ENCODE measurements around the gene AFG3L2. TPM values are rescaled to one million over a fixed set of nuclear protein-coding genes. Genes with fewer than 3 reads are reported as not detected.
"Not testable (repeated sequence)": the region's sequence is repeated elsewhere in the genome, so short reads cannot be mapped to it uniquely, and the experiment has no call there.

The AFG3L2 gene
- 10 to 100 TPM; 39.6 to 50.9 TPM for total RNA-seq

GRCh38 chr18:12376754-12377555 lies at the start of gene AFG3L2:
Gene AFG3L2, minus strand, starts transcription at chr18:12377227. Its CDS starts 145 bp downstream, at chr18:12377082.
- H3K4me1 Mint-ChIP-seq: peaks cover 48% of the 10 kb centered on the region

GRCh38 chr18:12424252-12424651 lies 47.2 kb upstream of the AFG3L2 start:
- H3K4me3 Mint-ChIP-seq: no peak overlapping the region

More at GRCh38 chr18:12376754-12377555, at the start of gene AFG3L2:
- Mint-ChIP-seq H3K27ac (peak within 1 kb of the TSS; percentile 95), H3K27me3 (peaks cover 7% of the 10 kb centered on the region), H3K9me3 (ENCODE audit: low read depth) (no peaks in the 10 kb centered on the region), H3K36me3 (peaks cover 13% of the 10 kb centered on the region), H3K4me3 (peak within 1 kb of the TSS; percentile 90)
- CTCF ChIA-PET: interaction anchor here (1.1 to 2.6 kb wide), 7 partner anchors 14 to 284 kb away, joined by 3 to 11 read pairs (median 6); partner anchors contain the start of gene PRELID3A
- peak; percentile 86 for ATAC-seq
- peak; percentile 100 for DNase-seq

GRCh38 chr18:12423820-12424219 lies 46.8 kb upstream of the AFG3L2 start:
- Mint-ChIP-seq H3K4me3 (no peak overlapping the region), H3K9me3 (ENCODE audit: low read depth) (no peaks in the 10 kb centered on the region), H3K27ac (no peak overlapping the region), H3K27me3 (no peaks in the 10 kb centered on the region), H3K4me1 (peaks cover 16% of the 10 kb centered on the region), H3K36me3 (no peaks in the 10 kb centered on the region)
- CTCF ChIA-PET: interaction anchor here (1.0 to 1.5 kb wide), 4 partner anchors 11 to 235 kb away, joined by 3 to 4 read pairs (median 4); no protein-coding TSS in a partner anchor
- DNase-seq (no peak), ATAC-seq (no peak)

More at GRCh38 chr18:12424252-12424651, 47.2 kb upstream of the AFG3L2 start:
- Mint-ChIP-seq H3K36me3 (no peaks in the 10 kb centered on the region), H3K27me3 (no peaks in the 10 kb centered on the region), H3K4me1 (peaks cover 16% of the 10 kb centered on the region), H3K27ac (no peak overlapping the region), H3K9me3 (ENCODE audit: low read depth) (no peaks in the 10 kb centered on the region)
- DNase-seq (no peak), ATAC-seq (no peak)
- CTCF ChIA-PET: interaction anchor here (1.0 to 1.5 kb wide), 4 partner anchors 11 to 235 kb away, joined by 3 to 4 read pairs (median 4); no protein-coding TSS in a partner anchor

- Mint-ChIP-seq H3K36me3 (no peaks in the 10 kb centered on the region), H3K27ac (no peak overlapping the region), H3K4me1 (peaks cover 19% of the 10 kb centered on the region), H3K27me3 (no peaks in the 10 kb centered on the region), H3K9me3 (ENCODE audit: low read depth) (no peaks in the 10 kb centered on the region), H3K4me3 (no peak overlapping the region)
- no peak for DNase-seq
- CTCF ChIA-PET: interaction anchor here (1.0 kb wide), 2 partner anchors 32 to 236 kb away, joined by 3 to 4 read pairs; no protein-coding TSS in a partner anchor
- no peak for ATAC-seq
These were observed 46.4 kb upstream of the AFG3L2 start for GRCh38 chr18:12423393-12423792.

GRCh38 chr18:12422936-12423335 lies 45.9 kb upstream of the AFG3L2 start:
- H3K36me3 Mint-ChIP-seq: no peaks in the 10 kb centered on the region
- H3K4me1 Mint-ChIP-seq: peaks cover 21% of the 10 kb centered on the region
- no peaks in the 10 kb centered on the region for H3K27me3 Mint-ChIP-seq
- ATAC-seq (no peak), DNase-seq (no peak)
- H3K4me3 Mint-ChIP-seq: no peak overlapping the region
- no peaks in the 10 kb centered on the region for H3K9me3 Mint-ChIP-seq (ENCODE audit: low read depth)
- no peak overlapping the region for H3K27ac Mint-ChIP-seq
- CTCF ChIA-PET: no interaction called here

GRCh38 chr18:12421732-12422131 lies 44.7 kb upstream of the AFG3L2 start:
- no peak for ATAC-seq

GRCh38 chr18:12420821-12421421 lies 43.9 kb upstream of the AFG3L2 start:
- ATAC-seq (no peak), DNase-seq (no peak)
- H3K27me3 Mint-ChIP-seq: no peaks in the 10 kb centered on the region
- CTCF ChIA-PET: no interaction called here
- peak overlapping the region; percentile 55 for H3K4me3 Mint-ChIP-seq
- H3K36me3 Mint-ChIP-seq: no peaks in the 10 kb centered on the region
- no peaks in the 10 kb centered on the region for H3K9me3 Mint-ChIP-seq (ENCODE audit: low read depth)
- H3K27ac Mint-ChIP-seq: peak overlapping the region; percentile 32
- peaks cover 11% of the 10 kb centered on the region for H3K4me1 Mint-ChIP-seq

More at GRCh38 chr18:12421732-12422131, 44.7 kb upstream of the AFG3L2 start:
- CTCF ChIA-PET: interaction anchor here (0.7 kb wide), 1 partner anchor 435 kb away, joined by 3 read pairs; no protein-coding TSS in a partner anchor
- H3K9me3 Mint-ChIP-seq (ENCODE audit: low read depth): no peaks in the 10 kb centered on the region
- no peaks in the 10 kb centered on the region for H3K27me3 Mint-ChIP-seq
- no peak overlapping the region for H3K27ac Mint-ChIP-seq
- DNase-seq: no peak
- H3K4me1 Mint-ChIP-seq: peaks cover 14% of the 10 kb centered on the region
- H3K36me3 Mint-ChIP-seq: no peaks in the 10 kb centered on the region
- H3K4me3 Mint-ChIP-seq: no peak overlapping the region

GRCh38 chr18:12417687-12418086 lies 40.7 kb upstream of the AFG3L2 start:
- no peak overlapping the region for H3K4me3 Mint-ChIP-seq
- CTCF ChIA-PET: no interaction called here
- ATAC-seq: no peak
- no peaks in the 10 kb centered on the region for H3K9me3 Mint-ChIP-seq (ENCODE audit: low read depth)
- no peak overlapping the region for H3K27ac Mint-ChIP-seq
- H3K27me3 Mint-ChIP-seq: no peaks in the 10 kb centered on the region
- H3K36me3 Mint-ChIP-seq: no peaks in the 10 kb centered on the region
- DNase-seq: no peak
- peaks cover 11% of the 10 kb centered on the region for H3K4me1 Mint-ChIP-seq

GRCh38 chr18:12416098-12416729 lies 39.2 kb upstream of the AFG3L2 start:
- Mint-ChIP-seq H3K9me3 (ENCODE audit: low read depth) (no peaks in the 10 kb centered on the region), H3K36me3 (no peaks in the 10 kb centered on the region), H3K4me3 (no peak overlapping the region), H3K27ac (no peak overlapping the region), H3K27me3 (no peaks in the 10 kb centered on the region), H3K4me1 (peaks cover 10% of the 10 kb centered on the region)
- ATAC-seq (no peak), DNase-seq (no peak)
- CTCF ChIA-PET: no interaction called here

- Mint-ChIP-seq H3K4me3 (no peak overlapping the region), H3K4me1 (peaks cover 21% of the 10 kb centered on the region), H3K27ac (no peak overlapping the region), H3K27me3 (peaks cover 9% of the 10 kb centered on the region), H3K36me3 (no peaks in the 10 kb centered on the region), H3K9me3 (ENCODE audit: low read depth) (no peaks in the 10 kb centered on the region)
- no peak for DNase-seq
- ATAC-seq: no peak
- CTCF ChIA-PET: interaction anchor here (2.2 kb wide), 1 partner anchor 8 kb away, joined by 7 read pairs; no protein-coding TSS in a partner anchor
These were observed 34.4 kb upstream of the AFG3L2 start for GRCh38 chr18:12411456-12411855.

GRCh38 chr18:12410747-12411146 lies 33.7 kb upstream of the AFG3L2 start:
- peaks cover 27% of the 10 kb centered on the region for H3K4me1 Mint-ChIP-seq
- H3K4me3 Mint-ChIP-seq; H3K36me3 Mint-ChIP-seq; H3K9me3 Mint-ChIP-seq (ENCODE audit: low read depth); DNase-seq; H3K27ac Mint-ChIP-seq; ATAC-seq: not testable (repeated sequence)
- CTCF ChIA-PET: interaction anchor here (2.2 kb wide), 1 partner anchor 8 kb away, joined by 7 read pairs; no protein-coding TSS in a partner anchor
- H3K27me3 Mint-ChIP-seq: peaks cover 16% of the 10 kb centered on the region

GRCh38 chr18:12410081-12410481 lies 33.1 kb upstream of the AFG3L2 start:
- Mint-ChIP-seq H3K4me1 (peaks cover 30% of the 10 kb centered on the region), H3K27ac (no peak overlapping the region), H3K36me3 (no peaks in the 10 kb centered on the region), H3K9me3 (ENCODE audit: low read depth) (no peaks in the 10 kb centered on the region), H3K27me3 (peaks cover 23% of the 10 kb centered on the region), H3K4me3 (no peak overlapping the region)
- no peak for DNase-seq
- CTCF ChIA-PET: interaction anchor here (2.2 kb wide), 1 partner anchor 9 kb away, joined by 7 read pairs; no protein-coding TSS in a partner anchor
- ATAC-seq: no peak

- Mint-ChIP-seq H3K4me3 (no peak overlapping the region), H3K9me3 (ENCODE audit: low read depth) (no peaks in the 10 kb centered on the region), H3K27me3 (peaks cover 29% of the 10 kb centered on the region), H3K36me3 (no peaks in the 10 kb centered on the region), H3K4me1 (peaks cover 30% of the 10 kb centered on the region), H3K27ac (no peak overlapping the region)
- CTCF ChIA-PET: interaction anchor here (2.2 kb wide), 1 partner anchor 10 kb away, joined by 7 read pairs; no protein-coding TSS in a partner anchor
- ATAC-seq (no peak), DNase-seq (no peak)
These were observed 32.4 kb upstream of the AFG3L2 start for GRCh38 chr18:12409469-12409868.

Measured in activated CD8-positive, alpha-beta memory T cell treated with anti-CD3 and anti-CD28 coated beads, Interleukin-2, amount 10 ng/mL, durations not matched to agents 7 days and 5 days (primary cell).